ENCODE measurements around the gene WASF2.
"Not testable (repeated sequence)": the region's sequence is repeated elsewhere in the genome, so short reads cannot be mapped to it uniquely, and the experiment has no call there.

WASF2 gene

DNA sequence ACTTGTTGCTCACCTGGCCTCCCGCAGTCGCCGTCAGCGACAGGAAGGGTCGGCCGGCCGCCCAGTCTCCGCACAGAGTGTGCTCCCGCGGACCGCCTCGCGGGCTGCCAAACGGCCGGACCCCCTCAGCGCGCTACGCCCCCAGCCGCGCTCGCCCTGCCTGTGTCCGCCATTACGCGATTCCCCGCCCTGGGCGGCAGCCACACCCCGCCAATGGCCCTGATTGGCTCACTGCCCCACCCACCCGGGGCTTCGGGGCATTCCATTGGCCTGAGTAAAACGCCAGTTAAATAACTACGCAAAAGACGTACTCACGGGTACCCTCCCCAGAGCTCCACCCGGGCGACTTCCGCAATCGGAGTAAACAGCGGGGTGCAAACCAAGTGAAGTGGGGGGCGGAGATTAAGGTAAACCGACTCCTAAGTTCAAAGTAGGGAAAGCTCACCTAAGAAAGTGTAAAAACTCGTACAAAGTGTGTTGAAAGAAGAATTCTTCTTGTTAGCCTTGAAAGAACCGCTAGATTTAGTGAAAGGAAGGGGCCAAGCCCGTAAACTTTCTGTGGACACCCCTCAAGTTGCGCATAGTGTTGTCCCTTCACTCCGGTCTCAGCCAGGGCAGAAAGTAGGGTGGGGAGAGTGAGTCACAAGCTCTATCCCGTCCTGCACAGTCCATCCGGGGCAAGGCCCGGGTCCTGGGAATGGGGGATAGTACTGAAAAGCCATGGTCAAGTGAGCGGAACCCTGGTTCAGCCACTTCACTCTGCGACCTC is at the start of gene WASF2:
Gene WASF2 (minus strand): TSS at position 195 of the 769 bp plus-strand sequence. CDS start 61,277 bp downstream, outside the sequence.
- peak; percentile 95 for DNase-seq

DNA sequence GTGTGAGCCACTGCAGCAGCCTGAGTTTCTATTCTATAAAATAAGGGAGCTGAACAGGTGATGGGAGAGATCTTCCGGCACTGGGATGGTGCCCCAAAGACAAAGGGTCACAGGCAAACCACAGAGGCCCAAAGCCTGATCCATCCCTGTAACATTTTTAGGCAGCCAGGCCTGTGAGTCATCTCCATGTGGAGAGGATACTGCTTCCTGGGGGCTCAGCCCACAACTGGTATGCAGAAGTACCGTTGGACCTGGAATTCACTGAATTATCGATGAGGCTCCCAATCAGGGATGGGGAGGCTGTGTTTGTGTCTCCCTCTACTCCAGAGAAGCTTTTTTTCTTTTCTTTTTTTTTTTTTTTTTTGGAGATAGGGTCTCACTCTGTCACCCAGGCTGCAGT is 48.8 kb upstream of the WASF2 start:
- no peak for DNase-seq

GRCh38 chr1:27538305-27538676 is 48.3 kb upstream of the WASF2 start:
- DNase-seq = not testable (repeated sequence)

GRCh38 chr1:27536767-27537166 is 46.8 kb upstream of the WASF2 start:
- no peak for DNase-seq

DNA sequence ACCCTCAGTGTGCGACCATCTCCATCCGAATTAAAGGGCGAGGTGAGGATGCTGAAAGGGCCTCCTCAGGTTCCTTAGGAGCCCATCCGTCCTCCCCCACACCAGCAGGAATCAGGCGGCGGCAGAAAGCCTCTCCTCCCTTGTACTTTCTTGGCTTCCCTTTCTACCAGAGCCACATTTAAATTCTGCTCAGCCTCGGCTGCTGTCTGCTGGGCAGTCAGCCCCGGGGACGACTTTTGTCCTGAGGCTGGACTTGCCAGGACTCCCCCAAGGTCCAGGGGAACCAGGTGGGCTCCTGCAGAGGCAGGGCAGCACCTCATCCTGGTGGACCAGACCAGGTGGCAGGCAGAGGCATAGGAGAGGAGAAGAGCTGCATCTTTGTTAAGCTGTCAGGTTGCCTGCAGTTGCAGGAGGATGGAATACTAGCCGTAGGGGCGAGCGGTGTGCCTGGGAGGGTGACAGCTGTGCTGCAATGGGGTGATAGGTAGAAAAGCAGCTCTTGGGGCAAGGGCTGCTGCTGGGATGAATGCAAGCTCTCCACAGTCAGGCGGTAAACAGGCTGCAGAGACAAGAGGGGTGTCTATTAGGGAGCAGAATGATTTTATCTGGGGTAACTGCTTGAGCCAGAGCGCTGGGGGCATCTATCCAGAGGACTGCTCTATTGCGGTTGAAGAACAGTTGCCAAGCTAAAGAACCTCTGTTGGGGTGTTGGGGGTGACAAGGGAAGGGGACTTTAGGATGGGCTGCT is 46.2 kb upstream of the WASF2 start:
- DNase-seq = no peak

- DNase-seq = no peak
These were observed 45.4 kb upstream of the WASF2 start for GRCh38 chr1:27535386-27535785.

GRCh38 chr1:27531959-27532685 is 42.2 kb upstream of the WASF2 start:
- no peak for DNase-seq

- DNase-seq = no peak
These were observed 40.2 kb upstream of the WASF2 start for GRCh38 chr1:27530192-27530591.

DNA sequence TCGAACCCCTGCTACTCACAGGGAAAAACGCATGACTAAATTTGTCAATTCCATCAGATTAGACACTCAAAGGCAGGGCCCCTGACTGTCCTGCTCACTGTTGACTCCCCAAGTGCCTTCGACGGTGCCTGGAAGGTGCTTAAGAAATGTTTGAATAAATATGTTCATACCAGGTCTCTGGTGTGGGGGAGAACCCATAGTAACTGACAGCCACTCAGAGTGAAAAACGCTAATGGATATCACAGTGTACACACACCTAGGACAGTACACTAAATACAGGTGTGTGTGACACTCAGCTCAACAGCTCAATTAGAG is 39.7 kb upstream of the WASF2 start:
- DNase-seq = no peak

DNA sequence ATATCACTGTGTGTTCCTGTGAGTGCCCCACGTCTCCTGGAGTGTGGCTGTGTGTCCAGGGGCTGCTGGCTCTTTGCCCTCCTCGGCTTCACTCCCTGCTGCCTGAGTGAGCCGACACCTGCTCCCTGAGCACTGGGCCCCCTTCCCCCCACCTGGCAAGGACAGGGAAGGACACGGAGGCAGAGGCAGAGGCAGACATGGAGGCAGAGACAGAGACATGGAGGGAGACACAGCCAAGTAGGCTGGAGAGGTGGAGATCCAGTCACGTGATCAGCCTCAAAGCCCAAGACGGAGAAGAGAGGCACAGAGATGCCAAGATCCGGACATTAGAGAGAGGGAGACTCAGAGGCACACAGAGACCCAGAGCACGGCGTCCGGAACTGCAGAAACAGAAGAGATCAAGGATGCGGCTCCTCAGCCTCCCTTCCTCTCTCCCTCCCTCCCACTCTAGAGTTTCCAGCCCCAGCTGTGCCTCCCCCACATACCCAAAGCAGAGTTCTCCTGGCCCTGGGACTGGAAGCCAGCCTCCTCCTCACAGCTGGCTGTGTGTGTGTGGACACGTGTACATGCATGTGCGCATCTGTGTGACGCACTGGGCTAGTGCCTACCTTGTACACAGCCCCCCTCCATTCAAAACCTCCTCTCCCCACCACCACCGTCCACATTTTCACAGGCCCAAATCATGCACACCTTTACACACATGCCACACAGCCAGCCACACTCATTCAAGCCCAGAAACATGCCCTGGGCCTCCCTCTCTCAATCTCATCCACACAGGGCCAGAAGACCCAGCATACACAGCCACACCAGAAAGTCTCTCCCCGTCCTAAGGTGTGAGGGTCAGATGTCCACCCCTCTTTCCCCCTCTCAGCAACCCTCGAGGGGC is 39.1 kb upstream of the WASF2 start:
- no peak for DNase-seq

- peak; percentile 63 for DNase-seq
These were observed 38.2 kb upstream of the WASF2 start for GRCh38 chr1:27527890-27528817.

DNA sequence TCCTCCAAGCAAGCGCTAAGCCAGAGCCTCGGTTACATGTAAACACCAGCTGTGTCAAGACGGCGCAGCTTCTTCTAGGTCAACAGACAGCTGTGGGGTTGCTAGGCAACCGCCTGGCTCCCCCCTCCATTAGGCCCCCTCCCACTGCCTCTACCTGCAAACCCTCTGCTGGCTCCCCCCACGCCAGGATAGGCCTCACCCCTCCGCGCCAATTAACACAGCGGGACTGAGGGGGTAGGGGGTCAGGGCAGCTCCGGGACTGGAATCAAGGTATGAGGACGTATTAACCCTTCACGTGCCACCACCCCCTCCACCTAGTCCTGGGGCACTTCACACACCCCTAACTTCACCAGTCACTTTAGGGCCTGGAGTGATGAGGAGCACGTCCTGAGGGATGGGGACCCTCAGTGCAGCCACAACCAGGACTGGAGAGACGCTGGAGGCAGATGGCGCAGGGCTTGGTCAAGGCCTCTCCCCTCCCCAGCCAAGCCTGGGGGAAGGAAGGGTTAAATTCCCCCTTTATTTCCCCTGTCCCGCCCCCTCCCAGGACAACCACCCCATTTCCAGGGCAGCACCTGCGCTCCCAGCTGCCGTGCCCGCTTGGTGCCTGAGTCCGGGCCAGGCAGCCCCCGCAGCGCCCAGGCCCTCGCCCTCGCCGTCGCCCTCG is 37.4 kb upstream of the WASF2 start:
- no peak for DNase-seq

GRCh38 chr1:27526569-27527222 is 36.7 kb upstream of the WASF2 start:
- DNase-seq = no peak

GRCh38 chr1:27525296-27526272 is 35.6 kb upstream of the WASF2 start:
- peak; percentile 35 for DNase-seq

DNA sequence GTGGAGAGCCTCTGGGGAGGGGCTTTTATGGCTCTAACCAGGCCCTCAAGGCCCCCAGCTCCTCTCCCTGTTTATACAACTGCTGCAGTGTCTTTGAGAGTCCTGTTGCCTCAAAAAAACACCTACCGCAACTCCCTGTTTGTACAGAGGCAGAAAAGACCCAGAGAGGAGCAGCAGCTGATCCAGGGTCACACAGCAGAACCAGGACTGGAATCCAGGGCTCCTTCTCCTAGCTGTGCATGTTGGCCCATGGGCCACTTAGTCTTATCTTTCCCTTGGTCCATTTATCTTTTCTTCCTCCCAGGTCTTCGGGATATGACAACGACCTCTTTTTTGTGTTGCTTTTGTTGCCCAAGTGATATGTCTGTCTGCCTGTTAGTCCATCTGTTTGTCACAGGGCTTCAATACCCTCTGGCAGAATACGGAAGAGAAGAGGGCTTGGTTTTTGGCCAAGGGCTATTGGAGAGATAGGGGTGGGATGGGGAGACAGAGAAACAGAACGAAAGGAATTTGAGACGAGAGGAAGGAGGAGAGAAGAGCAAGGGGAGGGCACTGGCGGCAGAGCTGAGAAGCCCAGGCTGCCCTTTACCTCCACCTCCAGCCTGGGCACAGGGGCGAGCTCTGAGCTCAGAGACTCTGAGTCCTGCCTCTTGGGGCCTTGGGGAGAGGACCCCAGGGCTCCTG is 33.5 kb upstream of the WASF2 start:
- no peak for DNase-seq

DNA sequence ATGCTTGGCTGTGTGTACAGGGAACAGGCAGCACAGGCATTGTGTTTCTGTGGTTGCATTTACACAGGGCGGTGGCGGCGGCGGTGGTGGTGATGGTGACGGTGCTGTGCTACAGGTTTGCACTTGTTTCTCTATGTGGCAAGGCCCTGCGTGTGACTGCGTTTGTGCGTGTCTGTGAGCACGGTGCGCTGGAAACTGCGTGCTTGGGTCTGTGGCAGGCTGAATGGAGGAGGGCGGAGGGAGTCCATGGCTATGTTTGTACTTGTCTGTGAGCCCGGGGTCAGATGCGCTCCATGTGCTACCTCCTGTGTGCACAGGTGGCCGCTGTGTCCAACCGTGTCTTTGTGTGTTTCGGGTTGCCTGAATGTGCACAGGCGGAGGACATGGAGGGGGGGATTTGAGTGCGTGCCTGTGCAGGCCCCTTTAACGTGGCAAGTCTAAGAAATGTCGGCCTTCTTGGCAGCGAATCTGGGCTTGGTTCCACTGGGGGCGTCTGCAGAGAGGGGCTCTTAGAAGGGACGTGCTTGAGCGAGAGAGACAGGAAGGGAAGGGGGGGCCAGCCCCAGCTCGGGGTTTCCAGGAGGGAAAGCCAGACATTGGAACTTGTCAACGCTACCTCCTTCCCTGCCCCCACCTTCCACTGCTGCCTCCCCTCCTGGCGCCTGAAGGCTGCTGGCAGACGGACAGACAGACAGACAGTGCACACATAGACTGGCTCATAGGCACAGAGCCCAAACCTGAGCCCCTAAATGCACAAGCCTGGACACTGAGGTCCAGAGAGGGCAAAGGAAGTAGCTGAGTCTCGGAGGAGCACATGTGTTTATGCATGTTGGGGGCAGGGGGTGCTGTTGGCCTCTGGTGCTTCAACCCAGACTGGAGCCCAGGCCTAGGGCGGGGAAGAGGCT is 32.7 kb upstream of the WASF2 start:
- peak; percentile 69 for DNase-seq

DNA sequence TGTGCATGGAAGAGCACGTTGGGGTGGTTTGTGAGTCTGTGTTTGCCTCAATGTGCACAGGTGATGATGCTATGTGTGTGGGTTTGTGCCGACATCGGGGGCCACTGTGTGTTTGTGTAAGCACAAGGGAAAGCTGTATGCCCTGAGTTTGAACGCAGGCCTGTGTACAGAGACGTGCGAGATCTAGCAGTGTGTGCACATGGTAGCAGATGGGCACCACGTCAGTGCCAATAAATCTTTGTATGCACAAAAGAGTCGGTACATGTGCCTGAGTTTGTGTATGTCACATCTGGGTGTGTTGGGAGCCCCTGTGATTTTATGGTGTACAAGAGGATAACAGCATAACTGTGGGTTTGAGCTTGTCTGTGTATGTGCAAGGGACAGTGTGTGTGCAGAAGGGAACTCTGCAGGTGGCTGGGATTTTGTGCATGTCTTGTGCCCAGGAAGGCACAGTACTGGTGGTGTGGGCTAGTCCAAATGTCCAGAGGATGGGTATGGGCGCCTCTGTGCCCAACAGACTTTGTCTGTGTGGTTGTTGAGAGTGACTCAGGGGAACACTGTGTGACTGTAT is 32.0 kb upstream of the WASF2 start:
- no peak for DNase-seq
